IPS-18a (cell line): Measurements from ENCODE around the gene ABCC5.
"Not testable (repeated sequence)": the region's sequence is repeated elsewhere in the genome, so short reads cannot be mapped to it uniquely, and the experiment has no call there.

ENCODE experiments used
- H3K27ac ChIP-seq: one replicate; pipeline ENCODE4 v1.5.1; 2013; ENCODE audit warnings: low read length
- H3K27me3 ChIP-seq: one replicate; pipeline ENCODE4 v1.6.1; 2013; ENCODE audit warnings: mild to moderate bottlenecking, low read length; ENCODE audit not compliant: control insufficient read depth, insufficient read depth
- H3K36me3 ChIP-seq: one replicate; pipeline ENCODE4 v1.6.1; 2013; ENCODE audit warnings: low read depth, low read length; ENCODE audit not compliant: control insufficient read depth
- H3K4me1 ChIP-seq: one replicate; pipeline ENCODE4 v1.6.1; 2013; ENCODE audit warnings: low read depth, low read length; ENCODE audit not compliant: control insufficient read depth
- H3K4me3 ChIP-seq: one replicate; pipeline ENCODE4 v1.5.1; 2013; ENCODE audit warnings: low read length
- H3K9ac ChIP-seq: one replicate; pipeline ENCODE4 v1.6.1; 2013; ENCODE audit warnings: mild to moderate bottlenecking, low read length, moderate library complexity
- H3K9me3 ChIP-seq: one replicate; pipeline ENCODE4 v1.6.1; 2013; ENCODE audit warnings: low read depth, low read length; ENCODE audit not compliant: control insufficient read depth

The ABCC5 gene

GRCh38 chr3:184037816-184038215, 20.1 kb upstream of the ABCC5 start:
- Histone ChIP-seq H3K4me1 (no peaks in the 10 kb centered on the region), H3K4me3 (no peak overlapping the region), H3K27ac (no peak overlapping the region), H3K36me3 (no peaks in the 10 kb centered on the region), H3K9me3 (no peaks in the 10 kb centered on the region), H3K9ac (no peak overlapping the region), H3K27me3 (no peaks in the 10 kb centered on the region)

- Histone ChIP-seq H3K9me3 (no peaks in the 10 kb centered on the region), H3K36me3 (no peaks in the 10 kb centered on the region), H3K4me1 (no peaks in the 10 kb centered on the region), H3K27me3 (no peaks in the 10 kb centered on the region), H3K4me3 (no peak within 1 kb of the TSS), H3K27ac (no peak within 1 kb of the TSS), H3K9ac (no peak within 1 kb of the TSS)
These were observed 13.6 kb upstream of the ABCC5 start, which contains the start of gene HTR3D for GRCh38 chr3:184031187-184031792. TSS of gene HTR3D (plus strand) at chr3:184031742. CDS start at chr3:184031742, 0 bp downstream.

- H3K36me3 ChIP-seq = no peaks in the 10 kb centered on the region
- no peak overlapping the region for H3K4me3 ChIP-seq
- H3K4me1 ChIP-seq = no peaks in the 10 kb centered on the region
- H3K27ac ChIP-seq = no peak overlapping the region
- no peak overlapping the region for H3K9ac ChIP-seq
- H3K27me3 ChIP-seq = no peaks in the 10 kb centered on the region
- H3K9me3 ChIP-seq = no peaks in the 10 kb centered on the region
These were observed 12.9 kb upstream of the ABCC5 start for GRCh38 chr3:184030536-184030935.

- Histone ChIP-seq H3K4me1 (no peaks in the 10 kb centered on the region), H3K9ac (no peak overlapping the region), H3K4me3 (no peak overlapping the region), H3K27ac (no peak overlapping the region), H3K36me3 (no peaks in the 10 kb centered on the region), H3K27me3 (no peaks in the 10 kb centered on the region), H3K9me3 (no peaks in the 10 kb centered on the region)
These were observed 11.8 kb upstream of the ABCC5 start for GRCh38 chr3:184029443-184029842.

- H3K9me3 ChIP-seq, H3K27ac ChIP-seq, H3K4me3 ChIP-seq, H3K36me3 ChIP-seq, H3K27me3 ChIP-seq, H3K9ac ChIP-seq, H3K4me1 ChIP-seq: not testable (repeated sequence)
These were observed 10.7 kb upstream of the ABCC5 start for GRCh38 chr3:184028275-184028890.

GRCh38 chr3:184025256-184025655, 7.6 kb upstream of the ABCC5 start:
- H3K27me3 ChIP-seq, H3K27ac ChIP-seq: not testable (repeated sequence)

GRCh38 chr3:184022323-184022722, 4.6 kb upstream of the ABCC5 start:
- H3K9me3 ChIP-seq = no peaks in the 10 kb centered on the region
- no peaks in the 10 kb centered on the region for H3K36me3 ChIP-seq
- no peaks in the 10 kb centered on the region for H3K4me1 ChIP-seq
- H3K27me3 ChIP-seq = no peaks in the 10 kb centered on the region
- no peak overlapping the region for H3K4me3 ChIP-seq
- H3K9ac ChIP-seq = no peak overlapping the region
- H3K27ac ChIP-seq = no peak overlapping the region

More at GRCh38 chr3:184025256-184025655, 7.6 kb upstream of the ABCC5 start:
- H3K4me1 ChIP-seq, H3K36me3 ChIP-seq, H3K9me3 ChIP-seq, H3K9ac ChIP-seq, H3K4me3 ChIP-seq: not testable (repeated sequence)

- H3K9me3 ChIP-seq = no peaks in the 10 kb centered on the region
- H3K9ac ChIP-seq = peak overlapping the region; percentile 84
- H3K4me3 ChIP-seq = peak overlapping the region; percentile 94
- H3K27ac ChIP-seq = peak overlapping the region; percentile 38
- no peaks in the 10 kb centered on the region for H3K27me3 ChIP-seq
- peaks cover 4% of the 10 kb centered on the region for H3K4me1 ChIP-seq
- H3K36me3 ChIP-seq = no peaks in the 10 kb centered on the region
These were observed 815 bp upstream of the ABCC5 start for GRCh38 chr3:184018424-184018973.

- peak overlapping the region; percentile 70 for H3K27ac ChIP-seq
These were observed 643 bp downstream of the ABCC5 start for GRCh38 chr3:184016811-184017671.

GRCh38 chr3:184016169-184016570, 1.5 kb downstream of the ABCC5 start:
- Histone ChIP-seq H3K9ac (no peak overlapping the region), H3K4me3 (no peak overlapping the region), H3K4me1 (peaks cover 4% of the 10 kb centered on the region), H3K27ac (no peak overlapping the region), H3K9me3 (no peaks in the 10 kb centered on the region), H3K36me3 (peaks cover 5% of the 10 kb centered on the region), H3K27me3 (no peaks in the 10 kb centered on the region)

More at GRCh38 chr3:184016811-184017671, 643 bp downstream of the ABCC5 start:
- Histone ChIP-seq H3K9ac (peak overlapping the region; percentile 84), H3K36me3 (no peaks in the 10 kb centered on the region), H3K9me3 (no peaks in the 10 kb centered on the region), H3K4me1 (peaks cover 4% of the 10 kb centered on the region), H3K27me3 (no peaks in the 10 kb centered on the region), H3K4me3 (peak overlapping the region; percentile 94)

- no peak overlapping the region for H3K4me3 ChIP-seq
- H3K27me3 ChIP-seq = no peaks in the 10 kb centered on the region
- no peaks in the 10 kb centered on the region for H3K9me3 ChIP-seq
- H3K36me3 ChIP-seq = peaks cover 6% of the 10 kb centered on the region
- H3K9ac ChIP-seq = no peak overlapping the region
- H3K4me1 ChIP-seq = peaks cover 4% of the 10 kb centered on the region
- no peak overlapping the region for H3K27ac ChIP-seq
These were observed 2.2 kb downstream of the ABCC5 start for GRCh38 chr3:184015381-184016019.
